ENCODE measurements around the gene COG3. TPM values are rescaled to one million over a fixed set of nuclear protein-coding genes. Genes with fewer than 3 reads are reported as not detected.

The COG3 gene
- total and polyA plus RNA-seq, 2 of the 13 experiments (the other 11 are each of a cell fraction or from before 2014, with no cell fraction given): 37.8 to 47.5 TPM

DNA sequence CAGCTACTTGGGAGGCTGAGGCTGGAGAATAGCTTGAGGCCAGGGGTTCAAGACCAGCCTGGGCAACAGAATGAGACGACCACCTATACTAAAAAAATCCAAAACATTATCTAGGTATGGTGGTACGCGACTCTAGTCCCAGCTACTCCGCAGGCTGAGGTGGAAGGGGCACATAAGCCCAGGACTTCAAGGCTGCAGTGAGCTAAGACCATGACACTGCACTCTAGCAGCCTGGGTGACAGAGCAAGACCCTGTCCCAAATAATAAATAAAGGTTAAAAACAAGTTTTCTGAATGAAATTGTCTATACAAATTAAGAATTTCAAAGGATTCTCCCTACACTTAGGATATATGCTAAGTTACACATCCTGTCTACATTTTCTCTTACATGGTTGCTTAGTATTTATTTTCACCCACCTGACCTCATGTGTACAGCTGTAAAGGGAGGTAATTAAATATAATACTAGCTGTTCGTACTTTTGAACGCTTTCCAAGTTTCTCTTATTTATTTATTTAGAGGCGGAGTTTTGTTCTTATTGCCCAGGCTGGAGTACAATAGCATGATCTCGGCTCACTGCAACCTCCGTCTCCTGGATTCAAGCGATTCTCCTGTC lies 48.1 kb upstream of the COG3 start:
- Histone ChIP-seq H3K4me2 (ENCODE audit: low read depth, low read length) (peak overlapping the region; percentile 82), H4K20me1 (ENCODE audit: insufficient read depth, low read length) (peaks cover 20% of the 10 kb centered on the region; the same call in 1 of the 2 replicates), H3K27ac (ENCODE audit: extremely low read length, insufficient read depth, low read length) (peak overlapping the region; percentile 81), H2AFZ (ENCODE audit: low read length) (no peak overlapping the region), H3K9me3 (ENCODE audit: low read length) (no peaks in the 10 kb centered on the region), H3K4me3 (replicated peaks in 1 of 3; ENCODE audit: insufficient read depth in 1 of 3, low read depth in 2 of 3, low read length in 3 of 3) (peak overlapping the region; percentile 82 to 90 (median 85)), H3K9ac (ENCODE audit: insufficient read depth, low read depth, low read length) (peak overlapping the region; percentile 78), H3K79me2 (ENCODE audit: insufficient read depth, low read length) (peaks cover 44% of the 10 kb centered on the region), H3K4me1 (ENCODE audit: insufficient read depth, low read length) (peaks cover 58% of the 10 kb centered on the region), H3K36me3 (replicated peaks in 1 of 2; ENCODE audit: control insufficient read depth in 1 of 2, insufficient read depth in 2 of 2, low read length in 2 of 2) (0 out of 5 replicates have a peak, but pooled peaks cover 0 to 5% of the 10 kb centered on the region in 2 experiments), H3K27me3 (ENCODE audit: control insufficient read depth in 1 of 2, insufficient read depth in 2 of 2, low read length in 2 of 2) (no peaks in the 10 kb centered on the region; a peak in 1 of 5 replicates)
- intact Hi-C loops (cut with micrococcal nuclease; ENCODE audit: unreplicated experiment) (loop anchor here (2.0 to 5.0 kb wide), 2 partner anchors 56 to 76 kb away; no protein-coding TSS in a partner anchor), in situ Hi-C loops (cut with HindIII; ENCODE audit: extremely low pct_ligation_motif_present, low pct_unique_long_range_greater_than_20kb) (loop anchor here (5.0 kb wide), 1 partner anchor 51 kb away; no protein-coding TSS in a partner anchor)
- ChIA-PET POLR2A (interaction anchor here (0.8 to 6.5 kb wide), 6 partner anchors 18 to 75 kb away, joined by 3 to 47 read pairs (median 4); partner anchors contain the start of gene TPT1), CTCF (ENCODE audit: low intra/inter-chr PET ratio, low total read pairs) (no interaction called here)
- FAIRE-seq (no peak), ATAC-seq (no peak), DNase-seq (ENCODE audit: low spot score) (no peak)
- TF ChIP-seq GZF1 (CRISPR knock-in tag; IDR thresholded peaks at IDR 0.05) (no peak), CHD4 (IDR thresholded peaks at IDR 0.05; ENCODE audit: borderline replicate concordance, low read length) (peak; percentile 30; the same call in 1 of the 2 replicates)
- TF ChIP-seq, protein P1, sequence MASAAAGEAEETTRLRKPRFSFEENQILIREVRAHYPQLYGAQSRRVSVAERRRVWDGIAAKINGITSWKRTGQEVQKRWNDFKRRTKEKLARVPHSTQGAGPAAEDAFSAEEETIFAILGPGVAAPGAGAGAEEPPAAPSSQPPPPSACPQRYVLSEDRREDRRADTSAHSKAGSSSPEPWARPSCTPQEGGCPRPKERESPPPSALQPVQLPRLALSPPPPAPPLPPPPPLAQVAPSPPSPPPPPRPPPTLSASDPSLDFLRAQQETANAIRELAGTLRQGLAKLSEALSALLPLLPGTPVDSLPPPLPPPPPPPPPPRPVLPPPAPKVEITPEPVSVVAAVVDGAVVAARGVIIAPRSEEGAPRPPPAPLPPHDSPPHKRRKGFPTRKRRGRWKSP (CRISPR knock-in tag; IDR thresholded peaks at IDR 0.05): 0 out of 2 replicates have a peak, but pooled peaks have one; percentile 2
- WGBS (ENCODE audit: low lambda C conversion rate): 38% methylated on average over 10 of the region's 10 CpGs
- no TSS peak for BruUV-seq (replicated peaks)
